Neural progenitor cell (in vitro differentiated cells): ENCODE measurements around the gene BTAF1.

Experiments
- CTCF ChIP-seq: fragments of 200-600 bp; sonication (generic); IDR thresholded peaks from 2 replicates; pipeline ENCODE4 v1.5.1; 2017; ENCODE audit warnings: antibody characterized with exemption, mild to moderate bottlenecking
- EZH2 ChIP-seq: fragments of 200-600 bp; sonication (generic); IDR thresholded peaks from 2 replicates; pipeline ENCODE4 v1.6.1; 2017; ENCODE audit warnings: antibody characterized with exemption, mild to moderate bottlenecking, moderate library complexity

- TF ChIP-seq CTCF (no peak), EZH2 (no peak)
Observed at GRCh38 chr10:92024700-92025099, 101.1 kb downstream of the BTAF1 start.
